ENCODE measurements around the gene TXNDC8.
"Not testable (repeated sequence)": the region's sequence is repeated elsewhere in the genome, so short reads cannot be mapped to it uniquely, and the experiment has no call there.

Gene TXNDC8

DNA sequence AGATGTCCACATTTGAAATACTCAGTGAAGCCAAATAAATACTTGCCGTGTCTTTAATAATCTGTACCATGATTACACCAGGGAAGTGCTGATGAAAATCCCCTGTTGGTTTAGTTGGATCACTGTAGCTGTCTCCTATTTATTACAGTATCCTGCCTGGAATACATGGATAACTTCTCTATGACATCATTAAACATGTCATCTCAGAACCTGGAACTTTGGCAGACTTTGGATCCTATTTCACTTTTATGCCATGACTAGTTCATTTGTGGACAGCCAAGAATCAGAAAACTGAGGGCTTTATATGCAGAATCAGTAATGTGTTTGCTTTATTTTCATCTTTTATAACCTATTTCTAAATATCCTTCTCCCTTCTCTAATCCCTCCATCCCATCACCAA is at the start of gene TXNDC8:
TSS of gene TXNDC8 (minus strand) at position 137 of the 400 bp plus-strand sequence.
- no peak for DNase-seq (ENCODE audit: low read depth)

GRCh38 chr9:110383491-110383890 is 45.8 kb upstream of the TXNDC8 start:
- DNase-seq (ENCODE audit: low read depth) = no peak

GRCh38 chr9:110382731-110383130 is 45.1 kb upstream of the TXNDC8 start:
- DNase-seq (ENCODE audit: low read depth) = no peak

DNA sequence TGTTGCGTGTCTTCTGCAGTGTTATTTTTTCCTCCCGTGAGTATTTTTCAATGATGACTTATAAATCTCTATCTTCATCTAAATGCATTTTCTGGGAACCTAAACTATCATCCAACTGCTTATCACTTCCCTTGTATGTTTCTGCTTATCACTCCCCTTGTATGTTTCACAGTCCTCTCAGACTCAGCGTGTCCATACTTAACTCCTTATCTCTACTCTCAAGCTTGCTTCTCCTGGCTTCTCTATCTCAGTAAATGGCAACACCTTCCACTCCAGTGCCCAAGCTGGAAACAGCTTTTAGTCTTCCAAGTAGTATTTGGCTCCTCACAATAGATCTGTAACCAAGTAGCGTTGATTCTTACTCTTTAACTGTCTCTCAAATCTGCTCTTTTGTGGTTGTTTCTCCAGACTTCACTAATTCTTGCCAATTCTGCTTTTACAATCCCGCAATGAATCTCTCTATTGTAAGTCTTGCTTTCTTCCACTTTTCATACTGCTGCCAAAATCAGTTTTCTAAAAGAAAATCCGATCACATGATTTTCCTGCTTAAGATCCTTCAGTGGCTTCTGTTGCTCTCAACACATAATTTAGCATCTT is 33.8 kb upstream of the TXNDC8 start:
- DNase-seq (ENCODE audit: low read depth) = no peak

DNA sequence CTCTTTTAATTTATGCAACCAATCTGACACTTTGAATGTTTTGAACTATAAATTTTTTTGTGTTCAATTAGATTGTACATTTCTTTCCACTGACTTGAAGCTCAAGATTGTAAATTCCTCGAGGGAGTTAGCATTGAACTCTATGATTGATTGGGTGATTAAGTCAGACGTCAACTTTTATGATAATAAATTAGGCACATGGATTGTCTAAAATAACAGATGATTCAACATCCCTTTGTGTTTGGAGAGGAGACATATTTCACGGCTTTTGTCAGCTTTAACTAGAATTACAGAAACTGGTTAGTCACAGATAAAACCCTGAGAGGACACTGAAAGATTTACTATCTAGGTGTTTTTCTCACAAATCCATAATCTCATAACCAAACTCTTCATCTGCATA is 32.7 kb upstream of the TXNDC8 start:
- DNase-seq (ENCODE audit: low read depth) = peak; percentile 30

DNA sequence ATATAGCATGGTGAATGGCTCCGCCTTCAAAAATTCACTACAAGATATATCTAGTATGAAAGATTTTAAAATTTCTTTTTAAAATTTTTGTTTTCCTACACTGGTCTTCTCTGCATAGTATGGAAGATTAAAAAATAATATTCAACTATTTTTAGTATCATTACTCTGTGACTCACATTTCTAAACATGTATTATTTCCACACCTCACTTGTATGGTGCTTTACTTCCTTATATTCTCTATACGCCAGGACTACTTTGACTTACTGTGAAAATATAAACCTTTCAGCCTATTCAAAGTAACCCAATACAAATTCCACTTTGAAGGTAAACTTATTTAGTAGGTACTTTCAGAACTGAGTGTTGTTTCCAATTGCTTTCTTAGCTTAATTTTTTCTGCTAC is 26.8 kb upstream of the TXNDC8 start:
- DNase-seq (ENCODE audit: low read depth) = no peak

DNA sequence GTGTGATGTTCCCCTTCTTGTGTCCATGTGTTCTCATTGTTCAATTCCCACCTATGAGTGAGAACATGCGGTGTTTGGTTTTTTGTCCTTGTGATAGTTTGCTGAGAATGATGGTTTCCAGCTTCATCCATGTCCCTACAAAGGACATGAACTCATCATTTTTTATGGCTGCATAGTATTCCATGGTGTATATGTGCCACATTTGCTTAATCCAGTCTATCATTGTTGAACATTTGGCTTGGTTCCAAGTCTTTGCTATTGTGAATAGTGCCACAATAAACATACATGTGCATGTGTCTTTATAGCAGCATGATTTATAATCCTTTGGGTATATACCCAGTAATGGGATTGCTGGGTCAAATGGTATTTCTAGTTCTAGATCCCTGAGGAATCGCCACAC is 21.3 kb upstream of the TXNDC8 start:
- not testable (repeated sequence) for DNase-seq (ENCODE audit: low read depth)

GRCh38 chr9:110357505-110357904 is 19.8 kb upstream of the TXNDC8 start:
- DNase-seq (ENCODE audit: low read depth) = no peak

- DNase-seq (ENCODE audit: low read depth) = no peak
Measured at GRCh38 chr9:110356639-110357395, 19.2 kb upstream of the TXNDC8 start.

DNA sequence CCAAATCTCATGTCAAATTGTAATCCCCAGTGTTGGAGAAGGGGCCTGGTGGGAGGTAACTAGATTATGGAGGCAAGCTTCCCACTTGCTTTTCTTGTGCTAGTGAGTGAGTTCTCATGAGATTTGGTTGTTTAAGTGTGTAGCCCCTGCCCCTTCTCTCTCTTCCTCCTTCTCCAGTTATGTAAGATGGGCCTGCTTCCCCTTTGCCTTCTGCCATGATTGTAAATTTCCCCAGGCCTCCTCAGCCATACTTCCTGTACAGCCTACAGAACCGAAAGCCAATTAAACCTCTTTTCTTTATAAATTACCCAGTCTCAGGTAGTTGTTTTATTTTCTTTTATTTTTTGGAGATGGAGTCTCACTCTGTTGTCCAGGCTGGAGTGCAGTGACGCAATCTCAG is 18.2 kb upstream of the TXNDC8 start:
- no peak for DNase-seq (ENCODE audit: low read depth)

DNA sequence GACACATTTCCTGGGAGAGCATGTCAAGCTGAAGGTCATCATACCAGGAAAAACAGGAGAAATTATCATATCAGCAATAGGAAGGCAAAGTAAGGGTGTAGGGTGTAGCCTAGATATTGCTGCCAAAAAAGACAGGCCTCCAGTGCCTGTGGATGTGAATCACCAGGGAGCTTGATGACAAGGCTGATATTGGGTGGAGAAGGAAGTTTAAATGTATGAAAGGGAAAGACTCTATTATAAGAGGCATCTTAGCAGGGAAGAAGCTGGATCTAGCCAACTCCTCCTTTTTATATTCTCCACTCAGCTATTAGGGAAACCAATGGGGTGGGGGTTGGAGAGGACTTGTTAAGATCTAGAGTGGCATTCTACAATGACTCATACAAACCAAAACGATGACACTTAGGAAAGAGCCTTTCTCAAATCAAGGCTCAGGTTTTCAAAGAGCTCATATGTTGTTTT is 13.4 kb upstream of the TXNDC8 start:
- DNase-seq (ENCODE audit: low read depth) = peak; percentile 48

- DNase-seq (ENCODE audit: low read depth) = no peak
Measured at GRCh38 chr9:110346325-110346724, 8.7 kb upstream of the TXNDC8 start.

DNA sequence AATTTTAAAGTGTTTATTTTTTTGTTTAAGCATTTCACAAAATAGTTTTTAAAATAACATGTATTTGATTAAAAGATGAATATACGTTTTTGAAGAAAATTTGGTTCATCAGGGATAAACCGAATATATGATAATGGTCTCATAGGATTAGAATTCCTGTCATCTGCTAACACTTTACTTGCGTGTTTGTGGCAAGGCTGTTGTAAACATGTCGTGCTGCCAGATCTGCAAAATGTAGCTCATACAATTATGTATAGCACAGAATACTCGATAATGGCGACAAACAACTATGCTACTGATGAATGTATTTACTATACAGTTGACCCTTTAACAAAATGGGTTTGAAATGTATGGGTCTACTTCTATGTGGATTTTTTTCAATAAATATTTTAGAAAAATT is 7.2 kb upstream of the TXNDC8 start:
- DNase-seq (ENCODE audit: low read depth) = no peak

DNA sequence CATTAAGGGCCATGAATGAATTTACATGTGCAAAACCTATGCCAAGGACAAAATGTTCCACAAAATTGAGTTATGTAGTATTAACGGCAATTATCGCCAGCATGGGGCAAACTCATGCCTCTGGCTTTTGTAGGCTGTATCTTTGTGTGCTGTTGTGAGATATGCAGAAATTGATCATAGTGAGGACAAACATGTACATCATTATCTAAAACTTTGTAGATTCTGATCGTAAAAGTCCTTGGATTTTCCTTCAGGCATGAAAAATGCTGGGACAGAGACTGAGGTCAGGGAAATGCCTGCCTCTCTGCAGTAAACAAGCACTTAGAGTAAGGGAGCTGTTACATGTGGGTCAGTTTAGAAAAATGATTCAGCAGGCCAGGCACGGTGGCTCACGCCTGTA is 5.9 kb upstream of the TXNDC8 start:
- no peak for DNase-seq (ENCODE audit: low read depth)

DNA sequence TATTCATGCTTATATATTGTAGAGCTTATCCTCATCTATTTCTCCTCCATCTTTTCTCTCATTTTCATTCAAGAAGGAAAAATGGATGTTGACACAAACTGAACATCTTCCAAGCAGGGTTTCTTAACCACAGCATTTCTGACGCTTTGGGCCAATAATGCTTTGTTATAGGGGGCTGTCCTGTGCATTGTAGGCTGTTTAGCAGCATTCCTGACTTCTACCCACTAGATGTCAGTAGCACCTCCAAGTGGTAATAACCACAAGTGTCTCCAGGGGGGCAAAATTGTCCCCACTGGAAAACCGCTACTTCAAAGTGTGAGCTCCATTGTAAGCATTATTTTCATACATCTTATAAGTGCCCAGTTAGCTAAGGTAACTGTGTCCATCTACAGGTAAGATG is 2.6 kb upstream of the TXNDC8 start:
- no peak for DNase-seq (ENCODE audit: low read depth)

DNA sequence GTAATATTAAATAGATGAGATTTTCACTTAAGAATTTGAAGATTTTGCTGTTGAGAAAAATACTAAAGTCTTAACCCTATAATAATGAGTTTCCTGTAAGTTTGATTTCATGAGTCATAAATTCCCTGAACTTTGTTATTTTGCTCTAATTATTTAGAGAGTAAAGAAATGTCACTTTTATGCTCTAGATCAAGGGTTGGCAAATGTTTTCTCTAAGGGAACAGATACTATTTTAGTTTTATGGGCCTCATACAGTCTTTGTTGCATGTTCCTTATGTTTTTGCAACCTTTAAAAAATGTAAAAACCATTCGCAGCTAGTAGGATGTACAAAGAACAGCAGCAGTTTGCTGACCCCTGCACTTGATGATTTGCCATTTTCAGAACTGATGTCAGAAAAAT is 480 bp upstream of the TXNDC8 start:
- no peak for DNase-seq (ENCODE audit: low read depth)

DNA sequence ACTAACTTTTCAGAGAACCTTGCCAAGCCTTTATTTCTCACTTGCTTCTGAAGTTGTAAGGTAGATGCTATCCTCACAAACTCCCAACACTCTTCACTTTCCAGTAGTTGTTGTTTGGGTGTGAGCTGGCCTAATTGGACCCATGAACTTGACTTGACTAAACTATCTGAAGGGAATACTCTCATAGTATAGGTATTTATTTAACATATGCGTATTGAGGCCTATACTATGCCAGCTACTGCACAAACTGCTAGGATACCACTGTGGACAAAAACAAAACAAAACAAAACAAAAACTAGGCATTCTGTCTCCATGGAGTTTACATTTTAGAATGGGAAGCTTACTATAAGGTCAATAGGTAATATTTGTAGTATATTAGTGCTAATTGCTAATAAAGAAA is 1.3 kb downstream of the TXNDC8 start:
- DNase-seq (ENCODE audit: low read depth) = no peak

GRCh38 chr9:110334871-110335270 is 2.8 kb downstream of the TXNDC8 start:
- DNase-seq (ENCODE audit: low read depth) = no peak

DNA sequence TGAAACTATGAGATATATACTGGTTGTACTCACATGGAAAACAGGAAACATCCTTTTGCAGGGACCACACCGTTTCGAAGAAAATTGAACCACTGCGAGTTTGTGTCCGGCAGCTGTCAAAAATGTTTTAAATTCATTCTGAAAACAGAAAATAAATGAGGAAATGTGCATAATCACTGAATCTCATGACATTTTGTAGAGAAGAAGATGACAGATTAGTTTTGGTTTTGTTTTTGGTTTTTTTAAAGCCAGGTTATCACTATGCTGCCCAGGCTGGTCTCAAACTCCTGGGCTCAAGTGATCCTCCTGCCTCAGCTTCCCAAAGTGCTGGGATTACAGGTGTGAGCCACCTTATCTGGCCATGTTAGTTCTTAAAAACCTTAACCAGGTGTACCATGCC is 3.5 kb downstream of the TXNDC8 start:
- DNase-seq (ENCODE audit: low read depth) = no peak

DNA sequence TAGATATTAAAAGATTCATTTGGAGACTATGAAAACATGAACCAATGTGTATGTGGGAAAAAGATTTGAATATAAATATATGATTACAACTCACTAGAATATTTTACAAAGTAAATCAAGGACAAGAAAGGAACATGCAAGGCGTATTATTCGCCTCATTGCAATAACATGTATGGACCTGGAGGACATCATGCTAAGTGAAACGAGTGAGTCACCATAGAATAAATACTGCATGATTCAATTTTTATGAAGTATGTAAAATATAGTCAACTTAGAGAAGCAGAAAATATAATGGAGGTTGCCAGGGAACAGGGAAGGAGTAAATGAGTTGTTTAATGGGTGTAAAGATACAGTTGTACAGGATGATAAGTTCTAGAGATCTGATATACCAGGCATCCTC is 4.9 kb downstream of the TXNDC8 start:
- DNase-seq (ENCODE audit: low read depth) = no peak

DNA sequence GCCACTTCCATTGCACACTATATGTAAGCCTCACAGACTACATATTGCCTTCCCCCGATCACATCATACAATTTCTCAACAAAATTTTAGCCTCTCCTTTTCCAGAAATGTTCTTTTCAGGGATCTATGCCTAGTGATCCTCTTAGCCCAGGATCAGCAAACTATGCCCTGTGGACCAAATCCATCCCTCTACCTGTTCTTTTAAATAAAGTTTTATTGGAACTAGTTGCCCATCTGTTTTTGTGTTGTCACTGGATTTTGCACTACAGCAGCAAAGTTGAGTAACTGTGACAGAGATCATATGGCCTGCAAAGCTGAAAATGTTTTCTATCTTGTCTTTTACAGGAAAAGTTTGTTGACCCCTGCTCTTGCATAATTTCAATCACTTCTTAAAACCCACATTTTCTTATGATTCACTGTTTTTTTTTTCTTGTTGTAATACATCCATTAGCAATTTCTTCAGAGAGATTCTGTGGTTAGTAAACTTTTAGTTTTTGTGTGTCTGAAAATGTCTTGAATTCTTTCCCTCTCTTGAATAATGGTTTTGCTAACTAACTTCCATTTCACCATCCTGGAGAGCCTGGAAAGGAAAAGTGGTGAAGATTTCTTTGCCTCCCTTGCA is 7.1 kb downstream of the TXNDC8 start:
- no peak for DNase-seq (ENCODE audit: low read depth)

DNA sequence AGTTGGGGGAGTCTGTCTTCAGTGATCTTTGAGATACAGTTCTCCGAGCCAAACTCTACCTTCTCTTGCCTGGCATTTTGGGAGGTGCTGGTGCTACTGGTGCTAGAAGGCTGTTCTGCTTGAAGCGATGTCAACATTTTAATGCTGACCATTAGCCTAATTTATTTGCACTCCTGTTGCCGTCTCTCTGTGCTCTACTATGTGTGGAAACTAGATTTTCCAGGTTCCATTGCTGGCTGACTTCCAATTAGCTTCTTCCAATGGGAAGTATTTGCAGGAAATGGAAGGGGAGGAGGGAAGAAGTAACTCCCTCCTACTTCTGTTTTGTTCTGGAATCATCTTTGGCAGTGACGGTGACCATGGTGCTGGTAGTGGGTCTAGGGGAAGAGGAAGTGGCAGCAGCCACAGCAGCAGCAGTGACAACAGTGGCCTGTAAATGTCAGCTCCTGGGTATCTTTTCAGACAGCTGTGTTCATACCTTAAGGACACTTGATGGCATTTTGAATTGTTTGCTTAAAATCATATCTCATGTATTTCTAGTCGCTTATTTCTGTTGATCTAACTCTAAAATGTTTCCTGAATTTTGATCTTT is 7.9 kb downstream of the TXNDC8 start:
- no peak for DNase-seq (ENCODE audit: low read depth)

GRCh38 chr9:110328763-110329162 is 8.9 kb downstream of the TXNDC8 start:
- DNase-seq (ENCODE audit: low read depth) = no peak
